NCI-H226 (cell line): ENCODE measurements around the gene SLC44A1.

Experiments
- DNase-seq: peaks from one replicate; pipeline ENCODE4 v3.0.0-alpha.2; 2015

Gene SLC44A1

GRCh38 chr9:105396901-105397300 is 152.4 kb downstream of the SLC44A1 start:
- DNase-seq, result no peak

DNA sequence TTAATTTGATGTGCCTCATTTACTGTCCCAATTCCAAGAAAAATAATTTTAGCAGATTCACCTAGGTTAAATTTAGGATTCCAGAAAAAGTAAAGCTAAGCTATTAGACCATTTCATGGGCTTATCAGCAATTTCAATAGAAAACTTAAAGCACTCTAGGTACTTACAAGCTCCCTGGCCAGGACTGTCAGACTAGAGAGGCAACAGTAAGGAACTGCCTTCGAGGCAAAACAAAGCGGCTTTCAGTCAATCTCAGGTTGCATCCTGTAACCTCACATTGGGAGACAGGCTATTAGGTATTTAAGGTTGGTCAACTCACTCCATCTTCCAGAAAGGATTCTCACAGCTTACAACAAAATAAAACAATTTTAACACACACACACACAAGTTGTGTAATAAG is 154.7 kb downstream of the SLC44A1 start:
- DNase-seq, result no peak

DNA sequence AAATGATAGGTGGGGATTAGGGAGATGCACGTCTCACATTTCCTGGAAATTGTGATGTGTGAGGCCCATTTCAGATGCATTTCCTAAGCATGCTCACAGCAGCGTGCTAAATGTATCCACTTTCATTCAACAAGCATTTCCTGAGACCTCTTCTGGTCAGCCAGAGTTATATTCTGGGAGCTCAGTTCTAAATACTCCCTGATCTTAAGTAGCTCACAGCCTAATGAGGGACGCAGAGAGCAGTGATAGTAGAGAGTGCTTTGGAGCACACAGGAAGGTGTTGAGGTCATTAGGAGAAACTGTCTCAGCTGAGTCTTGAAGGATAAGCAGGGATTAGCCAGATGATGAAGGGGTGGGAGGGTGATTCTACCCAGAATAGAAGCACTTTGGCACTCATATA is 157.2 kb downstream of the SLC44A1 start:
- no peak for DNase-seq

DNA sequence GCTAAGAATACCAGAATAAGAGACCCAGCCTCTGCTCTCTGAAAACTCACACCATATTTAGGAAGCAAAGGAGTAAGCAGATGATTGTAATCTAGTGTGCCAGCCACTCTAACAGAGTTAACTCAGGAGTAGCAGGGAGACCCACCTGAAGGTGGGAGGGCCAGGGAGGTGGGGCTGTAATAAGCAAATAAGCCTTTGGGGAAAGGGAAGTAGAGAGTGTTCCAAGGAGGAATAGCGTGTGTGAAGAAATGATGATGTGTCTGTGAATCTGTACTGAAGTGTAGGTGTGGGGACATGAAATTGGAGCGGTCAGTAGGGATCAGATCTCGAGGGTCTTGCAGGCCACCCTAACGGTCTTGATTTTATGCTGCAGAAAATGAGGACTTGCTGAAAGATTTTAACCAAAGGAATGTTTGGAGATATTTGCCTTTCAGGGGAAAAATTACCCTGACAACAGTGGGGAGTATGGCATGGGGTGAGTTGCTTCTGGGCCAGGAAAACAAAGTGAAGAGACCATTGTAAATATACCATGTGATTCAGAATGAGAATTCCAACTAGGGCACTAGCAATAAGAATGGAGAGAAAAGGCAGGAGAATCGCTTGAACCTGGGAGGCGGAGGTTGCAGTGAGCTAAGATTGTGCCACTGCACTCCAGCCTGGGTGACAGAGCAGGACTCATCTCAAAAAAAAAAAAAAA is 159.2 kb downstream of the SLC44A1 start:
- no peak for DNase-seq

GRCh38 chr9:105405514-105406131 is 161.2 kb downstream of the SLC44A1 start:
- DNase-seq, result no peak

DNA sequence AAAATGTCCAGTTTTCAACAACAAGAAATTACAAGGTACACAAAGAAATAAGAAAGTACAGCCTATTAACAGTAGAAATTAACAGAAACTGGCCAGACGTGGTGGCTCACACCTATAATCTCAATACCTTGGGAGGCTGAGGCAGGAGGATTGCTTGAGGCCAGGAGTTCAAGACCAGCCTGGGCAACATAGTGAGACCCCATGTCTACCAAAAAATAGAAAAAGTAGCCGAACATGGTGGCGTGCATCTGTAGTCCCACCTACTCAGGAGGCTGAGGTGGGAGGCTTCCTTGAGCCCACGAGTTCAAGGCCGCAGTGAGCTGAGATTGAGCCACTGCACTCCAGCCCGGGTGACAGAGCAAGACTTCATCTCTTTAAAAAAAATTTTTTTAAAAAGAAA is 161.9 kb downstream of the SLC44A1 start:
- DNase-seq, result no peak

GRCh38 chr9:105413525-105413924 is 169.1 kb downstream of the SLC44A1 start:
- no peak for DNase-seq

DNA sequence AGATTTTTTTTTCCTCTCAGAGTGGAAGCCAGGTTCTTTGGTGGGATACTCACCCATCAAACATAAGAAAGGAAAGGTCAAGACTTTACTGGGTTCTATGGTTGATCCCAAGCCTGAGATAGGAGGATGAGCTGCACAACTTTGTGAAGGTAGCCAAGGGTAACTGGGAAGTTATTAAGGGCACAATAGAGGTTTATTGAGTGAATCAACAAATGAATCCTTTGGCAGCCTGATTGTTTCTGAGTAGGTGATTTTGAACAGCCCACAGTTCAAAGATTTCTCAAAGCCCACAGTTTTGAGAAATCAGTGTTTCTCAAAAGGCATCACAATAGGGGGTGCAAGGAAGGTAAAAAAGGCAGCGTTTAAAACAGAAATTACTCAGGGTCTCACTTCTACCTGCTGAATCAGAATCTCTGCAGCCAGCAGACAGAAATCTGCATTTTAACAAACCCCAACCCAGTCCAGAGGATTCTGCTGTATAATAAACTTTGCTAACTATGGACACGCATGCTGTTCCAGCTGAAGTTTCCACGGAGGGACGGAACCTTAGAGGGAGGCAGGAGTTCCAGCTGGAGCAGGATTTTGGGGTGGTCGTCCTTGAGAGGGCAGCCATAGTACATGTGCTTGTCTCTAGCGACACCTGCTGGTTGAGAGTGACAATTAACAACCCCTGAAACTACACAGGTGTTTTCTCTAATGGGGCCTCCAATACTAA is 170.7 kb downstream of the SLC44A1 start:
- DNase-seq, result no peak

- no peak for DNase-seq
These were observed 171.2 kb downstream of the SLC44A1 start for GRCh38 chr9:105415662-105415980.

DNA sequence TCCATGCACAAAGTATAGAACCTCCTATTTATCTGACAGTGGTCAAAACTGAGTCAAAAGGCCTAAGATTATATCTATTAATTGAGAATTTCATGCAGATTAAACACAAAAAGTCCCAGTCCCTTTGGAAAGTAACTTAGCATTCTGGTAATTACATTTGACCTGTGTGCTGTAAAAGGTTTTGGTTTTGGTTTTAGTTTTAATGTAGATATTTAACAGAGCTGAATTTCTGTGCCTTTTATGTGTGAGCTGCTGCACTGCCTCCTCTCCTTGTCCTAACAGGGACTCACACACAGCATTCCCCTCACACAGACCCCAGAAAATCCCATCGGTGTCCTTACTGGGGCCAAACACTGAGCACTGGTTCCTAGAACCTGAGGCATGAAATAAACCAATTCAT is 172.4 kb downstream of the SLC44A1 start:
- DNase-seq, result no peak

DNA sequence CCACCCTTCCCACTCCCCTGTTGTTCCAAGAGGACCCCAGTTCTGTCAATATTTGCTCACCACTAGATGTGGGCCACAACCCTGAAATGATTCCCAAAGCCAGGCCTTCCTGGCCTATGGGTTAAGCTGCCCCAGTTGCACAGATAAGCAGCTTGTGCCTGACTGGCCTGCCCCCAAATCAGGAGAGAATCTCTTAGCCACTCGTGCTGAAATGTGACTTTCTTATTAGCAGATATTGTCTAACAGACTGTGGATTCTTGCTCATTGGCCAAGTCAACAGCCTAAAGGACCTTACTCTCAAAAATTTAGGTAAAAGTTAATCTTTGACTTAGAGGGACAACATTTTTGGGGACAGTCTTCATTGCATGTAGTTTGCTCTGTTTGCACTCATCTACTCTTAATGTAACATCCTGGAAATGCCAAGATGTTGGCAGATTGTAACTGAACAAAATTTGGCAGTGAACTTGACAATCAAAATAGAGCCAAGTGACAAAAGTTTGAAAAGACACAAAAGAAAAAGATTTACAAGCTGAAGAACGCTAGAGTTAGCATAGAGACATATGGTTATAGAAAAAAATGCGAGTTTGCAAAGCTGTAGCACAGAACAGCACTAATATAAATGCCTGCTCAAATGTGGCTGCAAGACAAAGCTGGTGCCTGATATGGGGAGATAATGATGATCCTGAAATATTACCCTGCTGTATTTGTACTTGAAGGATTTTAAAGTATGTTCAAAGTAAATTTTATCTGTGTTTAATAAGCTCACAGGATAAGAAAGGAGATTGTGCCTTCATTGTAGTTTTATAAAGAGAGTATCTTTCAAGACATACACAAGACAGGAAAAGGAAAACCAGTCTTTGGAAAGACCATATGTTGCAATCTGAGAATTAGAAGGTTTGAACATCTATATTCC is 174.4 kb downstream of the SLC44A1 start:
- DNase-seq, result no peak

- no peak for DNase-seq
These were observed 175.6 kb downstream of the SLC44A1 start for GRCh38 chr9:105419816-105420597.

- no peak for DNase-seq
These were observed 176.7 kb downstream of the SLC44A1 start for GRCh38 chr9:105421154-105421553.

GRCh38 chr9:105421864-105422263 is 177.4 kb downstream of the SLC44A1 start:
- no peak for DNase-seq

DNA sequence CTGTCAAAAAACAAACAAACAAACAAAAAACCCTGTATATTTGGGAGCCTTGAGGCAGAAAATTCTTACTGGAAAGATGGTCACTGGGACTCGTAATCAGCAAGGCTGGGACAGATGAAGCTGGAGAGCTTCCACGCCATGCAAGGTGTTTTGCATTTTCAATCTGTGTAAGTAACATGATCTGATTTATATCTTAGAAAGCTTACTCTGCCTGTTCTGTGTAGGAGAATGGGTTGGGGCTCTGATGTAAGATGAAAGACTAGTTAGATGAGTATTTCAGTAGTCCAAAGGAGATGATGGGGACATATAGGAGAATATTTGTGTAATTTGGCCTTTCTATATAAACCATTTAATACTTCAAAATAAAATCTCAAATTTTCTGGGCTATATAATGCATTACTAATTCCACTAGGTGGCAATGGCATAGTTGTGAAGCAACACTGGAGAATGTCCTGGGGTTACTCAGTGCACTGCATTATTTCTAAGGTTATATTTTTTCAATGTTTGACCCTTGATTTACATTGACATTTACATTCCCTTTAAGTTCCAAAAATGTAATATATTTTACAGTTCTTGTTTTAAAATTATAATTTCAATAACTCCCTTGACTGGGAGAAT is 181.5 kb downstream of the SLC44A1 start:
- no peak for DNase-seq

GRCh38 chr9:105426657-105427056 is 182.2 kb downstream of the SLC44A1 start:
- DNase-seq, result no peak

- DNase-seq, result no peak
These were observed 187.2 kb downstream of the SLC44A1 start for GRCh38 chr9:105431424-105432246.

- DNase-seq, result no peak
These were observed 187.9 kb downstream of the SLC44A1 start for GRCh38 chr9:105432247-105432842.

GRCh38 chr9:105435453-105435852 is 191.0 kb downstream of the SLC44A1 start:
- no peak for DNase-seq

GRCh38 chr9:105436783-105437182 is 192.3 kb downstream of the SLC44A1 start:
- DNase-seq, result no peak

GRCh38 chr9:105437704-105438103 is 193.3 kb downstream of the SLC44A1 start:
- DNase-seq, result no peak
